HuH-7.5 (cell line): ENCODE results near the gene TYK2.

Source experiments
- DNase-seq: peaks from one replicate; pipeline ENCODE4 v3.0.0; 2011; ENCODE audit warnings: low spot score

Gene TYK2

DNA sequence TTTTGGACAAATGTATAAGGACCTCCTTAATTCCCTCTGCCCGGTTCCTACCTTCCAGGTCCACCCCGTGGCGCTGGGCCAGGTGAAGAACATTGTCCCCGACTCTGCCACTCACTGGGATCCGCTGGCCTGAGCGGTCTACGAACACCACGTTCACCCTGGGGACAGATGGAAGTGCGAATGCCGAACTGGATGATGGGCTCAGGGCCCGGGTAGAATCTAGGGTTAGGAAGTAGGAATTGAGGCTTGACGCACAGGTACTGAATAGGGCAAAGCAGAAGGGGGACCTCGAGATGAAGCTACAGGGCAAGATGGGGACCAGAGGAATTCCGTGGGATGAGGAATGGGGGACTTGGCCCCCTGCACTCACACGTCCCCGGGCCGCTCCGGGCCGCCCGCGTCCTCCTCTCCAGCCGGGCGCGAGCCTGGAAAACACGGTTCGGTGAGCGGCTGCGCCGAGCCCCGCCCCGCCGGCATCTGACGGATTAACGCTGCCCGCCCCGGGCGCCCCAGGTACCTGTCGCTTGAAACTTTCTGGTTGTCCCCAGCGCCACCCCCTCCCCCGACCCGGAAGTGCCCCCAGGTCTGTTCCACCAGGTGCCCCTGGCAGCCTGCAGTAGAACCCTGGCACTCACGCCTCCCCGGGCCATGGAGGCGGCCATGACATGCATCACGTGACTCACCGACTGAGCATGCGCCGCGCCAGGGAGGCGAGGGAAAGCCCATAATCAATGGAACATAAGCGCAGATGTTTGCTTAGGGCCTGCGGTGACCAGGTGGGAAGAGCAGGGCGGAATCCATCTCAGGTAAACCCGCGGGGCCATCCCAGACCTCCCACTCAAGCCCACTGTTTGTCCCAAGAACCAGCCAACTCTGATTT, 64.8 kb downstream of the TYK2 start, which contains the start of gene FDX2:
FDX2 (minus strand) TSS at position 681 of the 880 bp plus-strand sequence; CDS start at position 662, 19 bp downstream.
- DNase-seq: peak; percentile 97

DNA sequence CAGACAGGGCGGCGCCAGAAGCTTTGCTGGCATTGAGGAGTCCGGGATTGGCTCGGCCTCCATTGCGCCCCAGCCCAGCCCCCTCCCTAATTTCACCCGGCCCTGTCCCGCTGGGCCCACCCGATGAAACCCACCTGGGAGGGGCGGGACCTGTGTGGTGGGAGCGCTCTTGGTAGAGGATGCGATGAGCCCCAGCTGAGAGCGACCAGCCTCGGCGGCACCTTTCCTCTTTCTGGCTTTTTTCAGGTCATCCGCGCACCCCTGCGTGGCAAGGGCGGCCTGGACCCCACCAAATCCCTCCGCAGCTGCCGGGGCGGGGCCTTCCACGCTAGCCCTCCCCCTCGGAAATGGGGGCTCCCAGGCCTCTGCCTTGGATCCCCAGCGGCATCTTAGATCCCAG, 70.9 kb downstream of the TYK2 start, which contains the start of gene ZGLP1:
ZGLP1 (minus strand) TSS at position 393 of the 400 bp plus-strand sequence.
- no peak for DNase-seq

- no peak for DNase-seq
These were observed 74.0 kb downstream of the TYK2 start for GRCh38 chr19:10306327-10306726.

GRCh38 chr19:10305139-10305806, 75.1 kb downstream of the TYK2 start:
- no peak for DNase-seq
